Breast epithelium (tissue), 3 donors: Measurements from ENCODE around the gene FBH1.

Experiments used
- CTCF ChIP-seq, 3 donors: fragments of 450-650 bp; IDR thresholded peaks; one replicate each; pipeline ENCODE4 v1.5.1; 2016 to 2017; ENCODE audit warnings: antibody characterized with exemption in 3 of 3, mild to moderate bottlenecking in 3 of 3, moderate library complexity in 3 of 3
- POLR2A ChIP-seq: fragments of 450-650 bp; IDR thresholded peaks from one replicate; pipeline ENCODE4 v1.6.1; 2016; ENCODE audit warnings: antibody characterized with exemption, mild to moderate bottlenecking, moderate library complexity
- POLR2AphosphoS5 ChIP-seq, 3 donors: sonication (generic); formaldehyde crosslinking; IDR thresholded peaks; one replicate each; pipeline ENCODE4 v1.6.1; 2017; ENCODE audit warnings: antibody characterized with exemption in 3 of 3

GRCh38 chr10:5944389-5945189 lies 54.5 kb downstream of the FBH1 start:
- no peak for TF ChIP-seq CTCF (IDR thresholded peaks at IDR 0.05)
- peak in 2 of 3 donors; percentile 71 to 79 for TF ChIP-seq POLR2AphosphoS5 (IDR thresholded peaks at IDR 0.05)
- TF ChIP-seq POLR2A: no peak
